NCI-H2029 (cell line): ENCODE results near the gene BCAR1.

Experiments used
- DNase-seq: peaks from one replicate; lab custom pipeline; 2025; lab: John Stamatoyannopoulos, UW

The BCAR1 gene

DNA sequence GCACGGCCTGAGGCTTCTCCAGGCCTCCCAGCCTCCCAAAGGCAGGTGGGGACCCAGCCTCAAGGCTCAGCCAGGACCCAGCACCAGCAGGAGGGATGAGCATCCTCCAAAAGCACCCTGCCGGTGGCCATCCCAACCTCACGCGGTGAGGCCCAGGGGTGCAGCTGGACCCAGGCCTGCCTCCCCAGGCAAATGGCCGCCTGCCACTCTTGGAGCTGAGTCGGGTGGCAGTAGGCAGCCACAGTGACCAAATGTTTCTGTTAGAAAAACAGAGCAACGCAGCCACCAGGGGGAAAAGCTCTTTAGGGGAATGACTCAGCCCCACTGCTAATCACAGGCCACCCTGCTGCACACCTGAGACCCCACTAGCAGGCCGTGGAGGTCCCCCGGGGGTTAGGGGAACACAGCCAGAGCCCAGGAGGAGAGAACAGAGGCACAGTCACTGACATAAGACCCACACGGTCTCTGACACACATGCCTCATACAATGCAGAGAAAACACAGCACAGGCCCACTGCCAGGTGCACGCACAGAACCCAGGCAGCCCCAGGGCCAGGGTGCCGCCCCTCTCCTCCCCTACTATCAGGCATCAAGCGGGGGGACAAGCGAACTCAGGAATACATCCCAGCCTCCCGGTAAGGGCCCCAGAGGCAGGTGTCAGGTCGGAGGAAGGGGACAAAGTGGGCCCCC, 12.4 kb downstream of the BCAR1 start:
- DNase-seq = no peak

DNA sequence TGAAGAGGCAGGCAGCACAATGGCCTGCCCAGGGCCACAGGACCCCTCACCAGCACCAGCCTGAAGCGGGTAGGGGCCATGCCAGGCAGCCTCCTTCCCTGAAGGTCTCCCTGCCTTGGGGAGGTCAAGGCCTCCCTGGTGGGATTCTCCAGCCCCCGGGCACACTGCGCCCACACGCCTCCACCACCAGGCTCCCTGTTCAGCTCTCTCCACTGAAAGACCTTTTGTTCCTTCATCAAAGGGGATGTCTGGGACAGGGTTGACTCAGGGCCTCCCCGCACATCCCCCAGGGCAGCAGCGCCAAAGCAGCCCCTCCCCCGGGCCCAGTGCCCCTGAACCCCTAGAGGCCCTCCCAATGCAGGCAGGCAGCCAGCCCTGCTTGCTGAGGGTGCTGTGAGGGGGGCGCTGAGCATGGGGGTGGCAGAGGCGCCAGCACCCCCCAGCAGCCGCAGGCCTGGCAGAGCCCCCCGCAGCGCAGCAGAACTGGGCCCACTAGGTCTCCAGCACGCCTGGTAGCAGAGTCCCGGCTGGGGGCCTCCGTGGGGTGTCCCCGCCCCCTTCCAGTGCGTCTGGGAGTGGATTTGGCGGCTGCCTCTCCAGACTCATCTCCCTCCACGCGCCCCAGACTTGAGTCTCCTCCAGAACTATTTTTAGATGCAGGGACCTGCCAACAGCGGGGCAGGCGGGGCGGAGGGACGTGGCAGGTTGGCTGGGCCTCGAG, 13.1 kb downstream of the BCAR1 start:
- no peak for DNase-seq

DNA sequence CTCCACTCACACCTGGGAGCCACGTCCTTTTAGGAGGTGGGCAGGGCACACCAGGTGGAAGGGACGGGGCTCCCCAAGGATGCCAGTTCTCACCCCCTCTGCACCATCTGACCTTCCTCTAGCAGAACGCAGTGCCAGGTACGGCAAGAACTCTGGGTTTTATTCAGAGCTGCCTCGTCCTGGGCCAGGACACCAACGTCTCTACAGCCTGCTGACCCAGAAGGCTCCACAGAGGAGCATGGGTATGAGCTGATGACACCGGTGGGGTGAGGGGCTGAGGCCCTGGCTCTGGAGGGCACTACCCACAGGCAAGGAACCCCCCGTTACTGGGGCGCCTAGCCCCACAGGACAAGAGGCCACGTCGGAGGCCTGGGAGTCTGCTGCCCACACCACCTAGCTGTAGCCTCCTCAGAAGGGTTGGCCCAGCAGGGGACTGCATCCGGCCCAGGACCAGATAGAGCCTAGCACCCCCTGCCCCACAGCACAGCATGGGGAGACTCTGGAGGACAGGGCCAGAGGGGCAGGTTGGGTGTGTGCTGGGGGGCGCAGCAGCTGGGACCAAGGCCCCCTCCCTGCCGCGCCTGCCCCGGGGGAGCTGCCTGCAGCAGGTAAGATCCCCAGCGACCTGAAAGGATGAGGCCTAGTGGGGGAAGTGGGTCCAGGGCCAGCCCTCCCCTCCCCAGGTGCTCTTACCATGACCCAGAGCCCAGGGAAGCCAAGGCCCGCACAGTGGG, 13.9 kb downstream of the BCAR1 start:
- DNase-seq = no peak

DNA sequence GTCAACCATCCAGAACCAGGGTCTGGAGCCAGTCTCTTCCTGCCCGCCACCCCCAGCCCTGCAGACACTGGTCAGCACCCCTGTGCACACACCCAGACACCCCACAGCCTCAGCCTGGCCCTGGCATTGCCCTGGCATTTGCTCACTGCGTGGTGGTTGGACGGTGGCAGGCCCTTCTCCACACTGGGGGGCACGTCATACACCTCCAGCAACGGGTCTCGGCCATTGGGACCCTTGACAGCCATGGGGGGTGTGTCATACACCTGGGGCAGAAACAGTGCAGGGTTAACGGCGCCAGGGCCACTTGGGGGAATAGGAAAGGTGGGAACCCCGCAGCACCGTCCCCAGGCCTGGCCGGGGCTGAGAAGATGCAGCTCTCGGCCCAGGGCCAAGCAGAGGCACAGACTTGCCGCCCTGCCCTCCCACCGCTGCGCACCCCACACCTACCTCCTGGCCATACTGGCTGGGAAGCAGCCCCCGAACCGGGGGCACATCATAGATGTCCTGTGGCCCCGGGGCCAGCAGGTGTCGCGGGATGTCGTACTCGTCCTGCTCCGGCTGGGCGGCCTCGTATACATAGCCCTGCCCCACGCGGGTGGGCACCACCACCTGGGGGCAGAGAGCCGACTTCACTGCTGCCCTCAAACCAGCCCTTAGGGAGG, 14.6 kb downstream of the BCAR1 start:
- DNase-seq = no peak

DNA sequence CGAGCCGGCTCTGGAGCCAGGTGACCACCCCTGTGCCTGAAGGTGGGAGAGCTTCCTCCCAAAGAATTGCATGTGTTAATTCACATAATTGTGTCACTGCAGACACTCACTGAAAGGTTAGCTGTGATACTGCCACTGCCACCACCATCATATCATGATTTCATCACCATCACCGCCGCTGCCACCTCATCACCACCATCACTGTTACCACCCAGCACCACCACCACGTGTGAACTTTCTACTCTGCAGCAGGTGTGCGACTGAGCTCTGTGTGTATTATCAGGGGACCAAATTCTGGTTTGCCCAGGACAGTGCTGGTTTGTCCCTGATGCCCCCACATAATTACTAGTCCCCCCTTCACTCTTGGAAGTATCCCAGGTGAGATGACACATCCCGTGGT, 15.2 kb downstream of the BCAR1 start:
- no peak for DNase-seq

DNA sequence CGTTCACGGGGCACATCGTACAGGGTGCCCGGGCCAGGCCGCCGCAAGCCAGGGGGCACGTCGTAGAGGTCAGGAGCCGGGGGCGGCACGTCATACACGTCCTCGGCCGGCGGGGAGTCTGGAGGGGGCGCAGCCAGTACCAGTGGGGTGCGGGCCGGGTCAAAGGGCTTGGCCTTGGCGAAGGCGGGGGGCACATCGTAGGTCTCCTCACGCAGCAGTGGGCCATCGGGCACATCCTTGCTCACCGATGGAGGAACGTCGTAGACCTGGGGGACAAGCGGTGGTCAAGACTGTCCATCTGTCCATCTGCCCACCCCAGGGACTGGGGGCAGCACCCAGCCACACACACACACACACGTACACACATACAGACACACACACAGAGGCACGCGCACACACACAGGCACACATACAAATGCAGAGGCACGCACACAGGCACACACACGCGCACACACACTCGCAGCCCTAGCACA, 15.7 kb downstream of the BCAR1 start:
- no peak for DNase-seq

DNA sequence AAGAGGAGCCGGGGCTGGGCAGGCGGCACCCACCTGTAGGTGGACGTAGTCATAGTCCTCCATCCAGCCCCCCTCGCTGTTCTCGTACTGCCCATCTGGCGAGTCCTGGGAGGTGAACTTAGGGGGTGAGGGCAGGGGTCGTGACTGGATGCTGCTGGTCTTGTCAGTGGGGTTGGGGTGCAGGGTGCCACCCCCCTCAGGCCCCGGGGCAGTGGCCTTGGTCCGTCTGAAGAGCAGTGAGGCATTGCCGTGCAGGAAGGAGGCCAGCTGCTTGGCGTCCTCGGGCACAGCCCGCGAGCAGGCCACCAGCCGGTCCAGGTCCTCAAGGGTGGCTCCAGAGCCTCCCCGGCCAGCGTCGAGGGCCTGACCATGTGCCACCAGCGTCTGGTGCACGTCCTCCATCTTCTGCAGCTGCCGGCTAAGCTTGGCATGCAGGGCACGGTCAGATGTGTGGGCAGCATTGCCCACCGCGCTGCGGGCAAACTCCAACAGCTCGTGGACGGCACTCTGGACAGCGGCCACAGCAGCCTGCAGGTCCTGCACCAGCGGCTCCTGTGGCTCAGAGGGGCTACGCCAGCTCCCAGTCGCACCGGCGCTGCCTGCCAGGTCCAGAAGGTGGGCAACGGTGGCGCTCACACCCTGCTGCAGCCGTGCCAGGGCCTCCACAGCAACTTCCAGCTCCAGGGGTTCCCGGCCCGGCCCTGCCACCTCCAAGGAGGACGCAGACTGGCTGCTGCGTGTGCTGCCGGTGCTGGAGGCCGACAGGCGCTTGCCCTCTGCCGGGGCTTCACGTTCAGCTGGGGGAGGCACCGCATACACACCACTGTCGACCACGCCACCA, 16.3 kb downstream of the BCAR1 start:
- no peak for DNase-seq

DNA sequence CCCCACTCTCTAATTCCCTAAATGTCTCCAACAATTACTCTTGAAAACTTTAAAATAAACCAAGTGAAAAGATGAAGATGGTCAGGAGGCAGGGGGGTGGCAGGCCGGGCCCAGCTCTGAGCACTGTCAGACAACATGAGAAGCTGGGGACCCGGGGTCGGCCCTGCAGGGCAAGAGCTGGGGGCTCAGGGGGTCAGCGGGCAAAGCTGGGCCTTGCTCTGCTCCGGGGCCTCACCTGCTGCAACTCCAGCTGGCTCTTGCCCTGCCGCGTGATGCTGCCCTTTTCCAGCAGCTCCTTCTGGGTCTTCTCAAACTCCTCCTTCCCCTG, 17.8 kb downstream of the BCAR1 start:
- no peak for DNase-seq

DNA sequence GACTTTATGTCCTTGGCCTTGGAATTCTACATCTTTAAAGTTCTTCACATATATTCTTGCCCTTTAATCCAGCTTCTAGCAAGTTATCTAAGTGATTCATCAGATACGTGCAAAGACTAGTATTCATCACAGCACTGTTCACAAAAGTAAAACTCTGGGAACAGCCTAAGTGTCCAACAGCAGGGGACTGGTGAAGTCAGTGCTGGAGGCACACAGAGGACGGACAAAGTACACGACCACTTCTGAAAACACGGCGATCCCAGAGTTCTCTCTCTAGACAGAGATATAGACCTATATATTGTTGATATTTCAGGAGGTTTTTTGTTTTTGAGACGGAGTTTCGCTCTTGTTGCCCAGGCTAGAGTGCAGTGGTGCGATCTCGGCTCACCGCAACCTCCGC, 19.9 kb downstream of the BCAR1 start:
- no peak for DNase-seq

DNA sequence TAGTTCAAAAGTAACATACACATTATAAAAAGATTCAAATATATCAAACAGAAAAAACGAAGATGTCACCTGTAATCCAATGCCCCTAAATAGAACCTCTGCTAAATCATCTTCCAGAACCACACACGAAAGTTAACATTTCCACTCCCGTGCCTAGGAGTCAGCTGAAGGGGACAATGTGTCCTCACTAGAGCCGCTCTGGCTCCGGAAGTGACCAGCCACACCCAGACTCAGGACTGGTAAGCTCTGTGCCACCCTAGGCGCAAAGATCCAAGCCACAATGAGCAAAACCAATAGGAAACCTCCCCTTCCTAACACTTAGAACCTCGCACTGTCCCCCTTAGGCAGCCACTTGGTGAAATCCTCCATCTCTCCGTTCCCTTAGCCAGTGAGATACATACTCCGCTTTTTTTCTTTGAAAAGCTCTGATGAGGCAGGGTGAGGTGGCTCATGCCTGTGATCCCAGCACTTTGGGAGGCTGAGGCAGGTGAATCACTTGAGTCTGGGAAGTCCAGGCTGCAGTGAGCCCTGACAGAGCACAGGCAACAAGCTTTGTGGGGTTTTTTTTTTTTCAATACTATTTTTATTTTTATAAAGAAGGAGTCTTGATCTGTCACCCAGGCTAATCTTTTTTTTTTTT, 20.8 kb downstream of the BCAR1 start:
- DNase-seq = no peak

DNA sequence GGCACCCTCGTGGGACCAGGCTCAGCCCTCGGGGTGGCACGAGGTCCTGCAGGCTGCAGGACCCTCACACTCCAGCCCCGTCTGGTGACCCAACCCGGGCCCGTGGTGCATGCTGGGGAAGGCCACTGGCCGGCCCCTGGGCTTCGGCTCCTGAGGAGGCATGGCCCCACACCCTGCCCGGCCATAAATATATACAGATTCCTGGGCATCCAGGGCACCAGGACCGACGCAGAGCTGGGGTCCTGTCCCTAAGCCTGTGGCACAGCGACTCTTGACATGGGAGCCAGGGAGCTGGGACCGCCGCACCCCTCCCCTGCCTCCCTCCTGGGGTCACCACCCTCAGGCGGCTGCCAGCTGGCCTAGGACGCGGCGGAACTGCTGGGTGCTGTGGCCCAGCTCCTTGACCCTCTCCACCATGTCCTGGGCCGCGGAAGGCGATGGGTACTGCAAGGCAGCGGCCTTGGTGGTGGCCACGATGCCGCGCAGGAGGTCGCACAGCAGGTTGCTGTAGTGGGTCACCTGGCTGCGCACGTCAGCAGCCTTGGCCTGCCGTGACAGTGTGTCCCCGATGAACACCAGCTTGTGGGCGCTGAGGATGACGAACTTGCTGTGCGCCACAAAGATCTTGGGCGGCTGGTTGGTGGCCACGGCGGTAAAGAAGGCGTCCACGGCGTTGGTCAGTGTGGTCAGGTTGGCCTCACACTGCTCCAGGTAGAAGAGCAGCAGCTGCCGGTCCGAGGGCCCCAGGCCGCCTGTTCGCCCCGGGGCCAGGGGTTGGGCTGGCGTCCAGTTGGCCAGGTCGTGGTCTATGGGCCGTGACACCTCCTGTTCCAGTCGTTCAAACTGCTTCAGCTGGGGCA, 22.0 kb downstream of the BCAR1 start:
- no peak for DNase-seq

DNA sequence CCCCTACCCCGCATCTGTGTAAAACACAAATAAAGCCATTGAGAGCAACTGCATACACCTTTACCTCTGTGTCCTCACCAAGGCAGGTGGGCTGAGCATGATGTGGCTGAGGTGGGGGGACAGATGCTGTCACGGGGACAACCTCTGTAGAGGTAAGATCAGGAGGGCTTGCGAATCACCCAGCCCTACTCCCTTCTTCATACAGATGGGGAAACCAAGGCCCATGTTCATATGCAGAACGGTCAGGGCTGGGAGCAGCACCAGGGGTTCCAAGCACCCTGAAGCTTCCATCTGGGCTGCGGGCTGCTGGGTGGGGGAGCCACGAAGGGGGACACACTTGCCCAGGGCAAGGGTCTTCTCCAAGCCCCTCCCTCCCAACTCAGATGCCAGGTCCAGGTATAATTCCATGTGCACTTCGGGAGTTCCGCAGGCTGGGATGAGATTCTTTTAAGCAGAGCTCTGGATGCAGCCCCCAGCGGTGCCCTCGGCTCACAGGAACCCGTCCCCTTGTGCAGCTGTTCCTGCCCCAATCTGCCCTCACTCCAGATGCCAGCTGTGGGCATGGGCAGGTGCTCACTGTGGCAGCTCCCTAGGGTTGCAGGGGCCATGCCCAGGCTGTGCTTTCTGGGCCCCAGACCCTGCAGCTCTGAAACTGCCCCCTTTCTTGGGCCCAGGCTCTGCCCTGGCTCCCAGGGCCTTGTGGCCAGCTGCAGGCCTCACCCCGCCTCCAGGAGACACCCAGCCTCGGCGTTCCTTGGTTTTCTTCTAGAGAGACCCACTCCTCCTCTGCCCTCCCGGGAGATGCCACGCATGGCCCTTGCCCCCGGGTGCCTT, 23.1 kb downstream of the BCAR1 start:
- DNase-seq = no peak

DNA sequence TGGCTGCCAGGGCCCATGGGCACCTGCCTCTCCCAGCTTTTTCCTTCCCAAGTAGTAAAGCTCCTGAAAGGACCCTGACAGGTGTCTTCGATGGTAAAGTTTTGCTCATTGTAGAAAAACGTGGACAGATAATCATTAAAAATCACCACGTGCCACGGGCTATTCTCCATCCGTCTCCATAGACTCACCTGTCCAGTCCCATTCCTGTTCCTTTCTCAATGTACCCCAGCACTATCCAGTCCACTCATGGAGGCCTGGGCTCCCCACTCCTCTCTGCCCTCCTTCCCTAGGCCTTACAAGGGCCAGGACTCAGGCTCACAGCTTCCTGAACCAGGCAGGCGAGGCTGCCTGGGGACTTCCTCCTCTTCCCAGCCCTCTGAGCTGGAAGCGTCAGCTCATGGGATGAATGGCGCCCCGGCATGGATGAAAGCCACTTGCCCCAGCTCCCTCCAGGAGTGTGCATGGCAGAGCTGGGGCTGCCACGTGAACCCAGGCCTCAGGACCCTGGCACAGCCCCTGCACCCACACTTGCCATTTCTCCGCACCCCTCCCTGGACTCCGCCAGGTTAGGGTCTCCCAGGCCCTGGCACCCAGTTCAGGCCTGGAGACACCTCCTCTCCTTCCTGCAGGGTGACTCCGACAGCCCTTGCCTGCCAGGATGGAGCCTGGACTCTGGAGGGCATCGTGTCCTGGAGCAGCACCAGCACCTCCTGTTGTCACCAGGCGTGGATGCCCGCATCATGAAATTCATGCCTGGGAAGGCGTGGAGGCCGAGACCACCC, 23.9 kb downstream of the BCAR1 start:
- no peak for DNase-seq

DNA sequence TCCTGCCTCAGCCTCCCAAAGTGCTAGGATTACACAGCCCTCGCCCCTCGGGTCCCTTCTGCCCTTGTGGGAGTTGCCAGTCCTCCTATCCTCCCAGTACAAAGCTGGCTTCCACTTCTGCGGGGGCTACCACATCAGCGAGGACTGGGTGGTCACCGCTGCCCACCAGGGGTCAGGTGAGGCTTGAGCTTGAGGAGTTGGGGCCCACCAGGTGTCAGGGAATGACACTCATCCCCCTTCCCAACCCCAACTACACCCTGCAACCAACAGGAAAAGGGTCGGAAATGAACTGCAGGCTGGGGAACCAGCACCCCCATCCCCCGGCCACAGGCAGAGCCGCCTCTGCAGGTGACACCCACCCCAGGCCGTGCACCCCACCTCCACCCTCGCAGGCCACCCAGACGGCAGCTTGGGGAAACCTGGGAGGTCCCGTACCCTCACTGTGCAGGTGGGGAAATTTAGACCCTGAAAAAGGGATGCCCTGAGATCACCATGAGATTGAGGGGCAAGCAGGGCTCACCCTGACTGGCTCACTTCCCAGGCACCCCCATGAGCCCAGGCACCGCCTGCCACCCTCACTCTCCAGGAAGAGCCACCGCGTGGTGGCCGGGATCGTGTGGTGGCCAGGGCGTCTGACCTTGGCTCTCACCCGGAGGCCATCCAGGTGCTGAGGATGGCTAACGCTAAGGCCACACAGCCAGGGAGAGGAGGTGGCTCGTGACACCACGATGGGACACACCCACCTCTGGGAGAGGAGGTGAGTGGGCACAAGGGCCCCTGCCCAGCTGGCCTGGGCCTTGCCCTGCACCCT, 24.7 kb downstream of the BCAR1 start:
- DNase-seq = no peak

DNA sequence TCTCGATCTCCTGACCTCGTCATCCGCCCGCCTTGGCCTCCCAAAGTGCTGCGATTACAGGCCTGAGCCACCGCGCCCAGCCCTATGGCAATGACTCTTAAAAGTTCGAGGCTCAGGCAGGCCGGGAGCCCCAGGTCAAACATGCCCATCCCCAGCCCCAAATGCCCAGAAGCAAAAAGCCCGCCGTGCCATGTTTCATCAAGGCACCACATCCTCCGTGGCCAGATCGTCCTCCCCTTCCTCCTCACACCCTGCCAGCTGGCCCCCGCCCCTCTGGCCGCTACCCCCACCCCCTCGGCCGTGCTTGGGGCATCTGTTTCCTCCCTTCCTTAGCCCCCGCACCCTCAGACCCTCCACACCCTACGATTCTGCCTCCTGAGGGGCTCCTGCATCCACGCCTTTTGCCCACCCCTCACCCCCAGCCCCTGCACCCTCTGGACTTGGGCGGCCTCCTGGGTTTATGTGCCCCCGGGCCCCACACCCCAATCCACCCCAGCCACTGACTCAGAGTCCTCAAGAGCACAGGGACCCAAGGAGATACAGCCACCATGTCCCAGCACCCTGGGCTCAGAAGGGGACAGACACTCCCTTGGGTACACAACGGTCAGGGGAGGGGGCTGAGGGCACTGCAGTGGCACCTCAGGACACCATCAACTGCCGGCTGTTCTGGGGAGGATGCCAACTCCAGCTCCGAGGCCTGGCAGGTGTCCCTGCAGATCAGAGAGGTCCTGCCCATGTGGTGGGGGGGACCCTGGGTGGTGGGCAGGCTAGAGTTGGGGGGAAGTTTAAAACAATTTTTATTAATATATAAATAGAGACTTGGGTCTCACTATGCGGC, 25.5 kb downstream of the BCAR1 start:
- DNase-seq = no peak

DNA sequence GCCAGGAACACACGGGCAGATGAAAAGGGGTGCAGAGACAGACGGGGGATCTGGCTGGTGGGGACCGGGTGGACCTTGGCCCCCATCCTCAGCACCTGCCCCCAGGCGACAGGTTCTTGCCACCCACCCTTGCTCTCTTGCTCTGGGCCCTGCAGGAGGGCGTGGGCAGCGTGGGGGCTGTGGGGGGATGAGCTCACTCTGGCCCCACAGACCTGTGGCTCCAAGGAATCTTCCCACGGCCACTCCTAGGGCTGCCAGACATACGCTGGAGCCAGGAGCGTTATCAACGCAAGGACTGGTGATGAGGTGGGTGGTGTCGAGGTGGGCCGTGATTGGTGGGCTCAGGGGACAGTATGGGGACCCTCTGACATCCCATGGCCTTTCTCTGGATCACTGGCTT, 26.3 kb downstream of the BCAR1 start:
- DNase-seq = no peak
